Measurements from ENCODE around the gene TRIP13.

- TF ChIP-seq, protein P1, sequence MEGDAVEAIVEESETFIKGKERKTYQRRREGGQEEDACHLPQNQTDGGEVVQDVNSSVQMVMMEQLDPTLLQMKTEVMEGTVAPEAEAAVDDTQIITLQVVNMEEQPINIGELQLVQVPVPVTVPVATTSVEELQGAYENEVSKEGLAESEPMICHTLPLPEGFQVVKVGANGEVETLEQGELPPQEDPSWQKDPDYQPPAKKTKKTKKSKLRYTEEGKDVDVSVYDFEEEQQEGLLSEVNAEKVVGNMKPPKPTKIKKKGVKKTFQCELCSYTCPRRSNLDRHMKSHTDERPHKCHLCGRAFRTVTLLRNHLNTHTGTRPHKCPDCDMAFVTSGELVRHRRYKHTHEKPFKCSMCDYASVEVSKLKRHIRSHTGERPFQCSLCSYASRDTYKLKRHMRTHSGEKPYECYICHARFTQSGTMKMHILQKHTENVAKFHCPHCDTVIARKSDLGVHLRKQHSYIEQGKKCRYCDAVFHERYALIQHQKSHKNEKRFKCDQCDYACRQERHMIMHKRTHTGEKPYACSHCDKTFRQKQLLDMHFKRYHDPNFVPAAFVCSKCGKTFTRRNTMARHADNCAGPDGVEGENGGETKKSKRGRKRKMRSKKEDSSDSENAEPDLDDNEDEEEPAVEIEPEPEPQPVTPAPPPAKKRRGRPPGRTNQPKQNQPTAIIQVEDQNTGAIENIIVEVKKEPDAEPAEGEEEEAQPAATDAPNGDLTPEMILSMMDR (conservative IDR thresholded peaks at IDR 0.05; ENCODE audit: low read depth, low read length) = no peak
- TF ChIP-seq EZH2phosphoT487 (IDR thresholded peaks at IDR 0.05; ENCODE audit: borderline replicate concordance, low read length) = no peak
- no peak for TF ChIP-seq EZH2 (IDR thresholded peaks at IDR 0.05; ENCODE audit: low read length, unreplicated experiment)
Measured at GRCh38 chr5:946720-947625, 54.3 kb downstream of the TRIP13 start.

Data from PC-3 (cell line).